GM19324 (cell line): ENCODE data around the gene FOXN3.
"Not testable (repeated sequence)": the region's sequence is repeated elsewhere in the genome, so short reads cannot be mapped to it uniquely, and the experiment has no call there.

Experiments used
- ATAC-seq: cut with Tn5 transposase; IDR thresholded peaks from one replicate; pipeline ENCODE4 v1.9.1; 2021; ENCODE audit warnings: mild to moderate bottlenecking, moderate library complexity; ENCODE audit not compliant: unreplicated experiment, low FRiP score

FOXN3 gene

GRCh38 chr14:89258728-89259273, 158.2 kb downstream of the FOXN3 start:
- ATAC-seq: no peak

- ATAC-seq: no peak
Measured at GRCh38 chr14:89256951-89257350, 160.1 kb downstream of the FOXN3 start.

DNA sequence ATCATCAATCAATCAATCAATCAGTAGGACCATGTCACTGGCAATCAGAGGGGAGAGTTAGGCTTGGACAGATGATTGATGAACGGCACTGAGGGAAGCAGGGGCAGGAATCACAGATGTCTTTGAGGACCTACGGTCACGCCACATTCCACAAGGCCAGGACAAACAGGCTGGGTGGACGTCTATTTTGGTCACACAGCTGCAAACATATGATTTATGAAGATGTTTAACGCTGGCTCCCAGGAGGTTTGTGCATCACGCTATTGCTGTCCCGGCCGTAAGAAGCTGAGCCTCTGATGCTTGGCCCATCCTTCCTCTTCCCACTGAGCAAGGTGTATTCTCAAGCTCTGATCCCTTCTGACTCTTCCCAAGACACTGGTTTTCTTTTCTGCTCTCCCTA, 160.8 kb downstream of the FOXN3 start:
- no peak for ATAC-seq

DNA sequence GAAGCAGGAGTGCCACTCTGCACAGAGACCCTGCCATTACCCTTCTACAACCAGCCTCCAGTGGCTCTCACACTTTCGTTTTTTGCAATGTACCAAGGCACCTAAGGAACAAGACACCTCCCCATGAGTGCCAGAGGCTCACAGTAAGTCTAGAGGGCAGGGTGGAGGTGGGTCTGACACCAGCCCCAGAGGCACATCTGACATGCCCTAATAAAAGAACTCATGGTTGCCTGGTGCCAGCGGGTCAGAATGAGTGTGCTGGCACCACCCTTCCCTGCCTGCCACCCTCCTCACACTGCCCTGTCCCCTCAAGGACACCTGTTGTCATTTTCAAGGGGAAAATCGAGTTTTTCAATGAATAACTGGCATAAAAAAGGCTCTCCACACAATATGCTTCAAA, 161.2 kb downstream of the FOXN3 start:
- ATAC-seq: no peak

DNA sequence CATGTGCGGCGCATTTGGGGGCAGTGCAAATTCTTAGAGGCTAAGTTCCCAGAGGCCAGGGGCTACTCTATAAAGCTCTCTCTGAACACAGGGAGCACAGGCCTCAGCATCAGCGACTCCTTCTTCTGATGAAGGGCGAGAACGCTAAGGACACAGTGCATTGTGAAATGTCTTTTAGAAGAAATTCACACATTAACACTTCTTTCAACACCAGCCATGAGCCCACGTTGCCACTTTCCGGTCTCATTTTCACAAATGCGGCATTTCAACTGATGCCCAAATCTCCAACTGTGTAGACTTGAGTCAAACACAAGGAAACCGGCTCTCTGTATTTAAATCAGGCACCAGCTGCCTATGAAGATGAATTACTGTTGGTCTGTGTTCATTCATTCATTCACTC, 162.0 kb downstream of the FOXN3 start:
- ATAC-seq: no peak

GRCh38 chr14:89254166-89254909, 162.7 kb downstream of the FOXN3 start:
- no peak for ATAC-seq

DNA sequence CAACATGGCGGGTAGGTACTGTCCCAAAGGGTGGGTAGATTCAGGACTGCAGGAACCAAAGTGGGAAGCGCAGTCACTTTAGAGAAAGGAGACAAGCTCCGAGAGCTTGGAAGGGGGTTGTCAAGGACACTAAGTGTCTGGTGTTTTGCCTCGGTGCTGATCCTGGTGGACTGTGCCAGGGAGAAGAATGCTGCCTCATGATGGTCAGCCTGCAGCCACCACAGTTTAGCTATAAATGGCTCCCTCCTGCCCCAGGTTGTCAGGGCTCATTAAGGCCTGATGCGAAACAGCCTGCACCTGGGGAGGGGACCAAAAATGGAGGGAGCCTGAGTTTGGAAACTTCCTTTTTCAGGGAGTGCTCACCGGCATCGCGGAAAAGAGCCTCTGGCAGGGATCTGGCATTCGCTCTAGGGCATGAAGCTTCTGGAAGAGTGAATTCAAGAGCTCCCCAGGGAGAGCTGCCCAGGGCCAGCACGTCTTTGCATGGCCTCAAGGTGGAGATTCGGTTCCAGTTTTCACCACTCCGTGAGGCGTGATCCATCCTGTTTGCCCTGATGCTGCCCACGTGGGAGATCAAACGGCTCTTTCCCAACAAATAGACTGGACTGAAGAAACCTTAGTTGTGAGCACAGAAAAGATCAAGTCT, 164.0 kb downstream of the FOXN3 start:
- no peak for ATAC-seq

DNA sequence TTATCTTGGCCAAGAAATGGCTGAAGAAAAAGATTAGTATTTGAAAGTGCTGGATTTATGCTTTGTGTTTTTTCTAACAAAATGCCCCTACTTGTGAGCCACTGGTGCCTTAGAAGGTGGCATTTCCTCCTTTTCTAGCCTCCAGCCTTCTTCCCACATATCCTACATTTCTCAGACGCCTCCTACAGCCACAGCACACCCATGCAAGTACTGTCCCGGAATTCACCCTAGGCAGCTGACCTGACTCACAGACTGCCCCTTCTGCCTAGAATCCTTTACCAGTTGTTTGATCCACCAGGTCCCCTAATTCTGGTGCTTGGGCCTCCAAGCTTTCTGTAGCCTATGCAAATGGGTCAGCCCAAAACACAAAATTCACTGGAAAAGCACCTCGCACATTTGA, 166.0 kb downstream of the FOXN3 start:
- ATAC-seq: no peak

DNA sequence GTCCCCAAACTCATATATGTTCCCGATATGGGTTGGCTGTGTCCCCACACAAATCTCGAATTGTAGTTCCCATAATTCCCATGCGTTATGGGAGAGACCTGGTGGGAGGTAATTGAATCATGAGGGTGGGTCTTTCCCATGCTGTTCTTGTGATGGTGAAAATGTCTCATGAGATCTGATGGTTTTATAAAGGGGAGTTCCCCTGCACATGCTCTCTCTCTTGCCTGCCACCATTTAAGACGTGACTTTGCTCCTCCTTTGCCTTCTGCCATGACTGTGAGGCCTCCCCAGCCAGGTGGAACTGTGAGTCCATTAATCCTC, 166.4 kb downstream of the FOXN3 start:
- not testable (repeated sequence) for ATAC-seq

- ATAC-seq: no peak
Measured at GRCh38 chr14:89249972-89250654, 166.9 kb downstream of the FOXN3 start.

GRCh38 chr14:89249065-89249695, 167.9 kb downstream of the FOXN3 start:
- no peak for ATAC-seq

- ATAC-seq: no peak
Measured at GRCh38 chr14:89248411-89249064, 168.5 kb downstream of the FOXN3 start.

DNA sequence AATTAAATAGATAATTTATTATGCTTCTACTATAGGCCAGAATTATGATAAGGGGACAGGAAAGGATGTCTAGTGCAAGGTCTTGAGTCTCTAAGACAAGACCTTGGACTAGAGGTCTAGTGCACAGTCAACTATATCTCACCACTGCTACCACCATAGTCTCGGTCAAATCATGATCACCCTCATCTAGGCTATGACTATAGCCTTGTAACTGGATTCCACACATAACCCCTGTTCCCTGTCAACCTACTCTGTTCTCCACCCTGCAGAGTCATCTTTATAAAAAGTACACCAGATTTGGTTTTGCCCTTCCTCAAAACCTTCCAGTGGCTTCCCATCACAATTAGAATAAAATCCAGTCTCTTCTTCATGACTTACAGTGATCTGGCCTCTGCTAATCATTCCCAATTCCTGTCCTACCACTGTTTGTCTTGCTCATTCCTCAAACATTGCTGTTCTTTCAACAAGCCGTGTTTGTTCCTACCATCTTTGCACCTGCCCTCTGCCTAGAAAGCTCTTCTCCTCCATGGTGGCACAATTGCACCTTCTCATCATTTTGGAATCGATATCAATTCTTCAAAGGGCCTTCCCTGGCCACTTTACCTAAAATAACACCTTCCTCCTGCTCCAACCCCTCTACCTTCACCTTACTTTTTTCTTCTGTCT, 169.4 kb downstream of the FOXN3 start:
- no peak for ATAC-seq

GRCh38 chr14:89246290-89246689, 170.7 kb downstream of the FOXN3 start:
- no peak for ATAC-seq

DNA sequence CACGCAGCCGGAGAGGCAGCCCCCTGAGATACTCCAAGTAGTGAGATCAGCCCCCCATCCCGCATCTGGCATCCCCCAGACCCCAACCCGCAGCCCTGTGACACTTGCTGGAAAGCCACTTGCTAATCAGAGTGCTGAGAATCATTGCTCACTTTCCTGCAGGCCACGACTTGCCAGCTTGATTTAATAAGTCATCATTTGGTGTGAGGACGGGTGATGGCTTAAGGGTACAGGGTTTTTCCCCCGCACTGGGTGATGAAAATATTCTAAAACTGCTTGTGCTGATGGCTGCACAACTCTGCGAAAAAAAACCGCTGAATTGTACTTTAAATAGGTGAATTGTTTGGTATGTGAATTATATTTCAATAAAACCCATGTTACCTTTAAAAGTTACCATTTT, 171.2 kb downstream of the FOXN3 start:
- no peak for ATAC-seq

DNA sequence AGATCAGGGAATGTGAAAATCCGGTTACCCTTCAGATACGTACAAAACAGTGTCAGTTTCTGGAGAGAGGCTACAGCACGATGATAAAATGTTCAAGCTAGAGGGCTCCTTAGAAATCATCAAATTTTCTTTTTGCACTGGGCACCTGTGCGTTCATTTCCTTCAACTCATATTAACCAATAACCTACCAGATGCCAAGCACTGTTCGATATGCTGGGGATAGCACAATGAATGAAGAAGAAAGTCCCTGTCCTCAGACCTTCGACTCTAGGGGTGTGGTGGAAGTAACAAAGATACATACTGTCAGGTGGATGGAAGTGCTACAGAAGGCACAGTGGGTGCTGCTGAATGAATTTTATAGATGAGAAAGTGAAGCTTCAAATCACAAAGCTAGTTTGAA, 172.3 kb downstream of the FOXN3 start:
- no peak for ATAC-seq

GRCh38 chr14:89243741-89244140, 173.3 kb downstream of the FOXN3 start:
- ATAC-seq: no peak

- no peak for ATAC-seq
Measured at GRCh38 chr14:89243286-89243685, 173.7 kb downstream of the FOXN3 start.

DNA sequence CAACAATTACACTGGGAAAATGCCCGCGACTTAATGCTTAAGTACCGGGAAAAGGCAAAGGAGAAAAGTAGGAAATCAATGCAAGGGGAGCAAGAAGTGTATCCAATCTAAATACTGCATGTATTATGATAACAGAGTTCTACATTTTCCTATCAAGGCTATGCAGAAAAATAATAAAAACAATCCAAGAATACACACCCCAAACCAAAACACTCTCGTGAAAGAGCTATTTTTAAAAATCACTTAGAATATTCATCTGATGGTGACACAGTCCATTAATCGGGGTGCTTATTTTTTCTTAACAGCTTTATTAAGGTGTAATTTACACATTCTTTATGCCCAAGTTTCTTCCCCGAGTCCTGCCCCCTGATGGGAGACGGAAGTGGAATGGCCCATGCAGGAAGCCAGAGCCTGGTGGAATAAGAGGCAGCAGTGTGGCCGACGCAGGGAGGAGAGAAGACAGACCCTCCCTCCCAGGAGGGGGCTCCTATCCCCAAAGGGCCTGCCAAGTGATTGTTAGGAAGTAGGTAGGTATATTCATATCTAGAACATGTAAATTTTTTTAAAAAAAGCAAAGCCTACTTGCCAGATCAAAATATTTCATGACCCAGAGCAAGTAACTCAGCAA, 174.3 kb downstream of the FOXN3 start:
- ATAC-seq: no peak
